NCI-H1694 treated with DMSO at 0.1 percent for 48 hours (cell line): ENCODE data around the gene RBPJL.

Experiments used
- DNase-seq: peaks from one replicate; lab custom pipeline; 2025; lab: John Stamatoyannopoulos, UW

RBPJL gene

DNA sequence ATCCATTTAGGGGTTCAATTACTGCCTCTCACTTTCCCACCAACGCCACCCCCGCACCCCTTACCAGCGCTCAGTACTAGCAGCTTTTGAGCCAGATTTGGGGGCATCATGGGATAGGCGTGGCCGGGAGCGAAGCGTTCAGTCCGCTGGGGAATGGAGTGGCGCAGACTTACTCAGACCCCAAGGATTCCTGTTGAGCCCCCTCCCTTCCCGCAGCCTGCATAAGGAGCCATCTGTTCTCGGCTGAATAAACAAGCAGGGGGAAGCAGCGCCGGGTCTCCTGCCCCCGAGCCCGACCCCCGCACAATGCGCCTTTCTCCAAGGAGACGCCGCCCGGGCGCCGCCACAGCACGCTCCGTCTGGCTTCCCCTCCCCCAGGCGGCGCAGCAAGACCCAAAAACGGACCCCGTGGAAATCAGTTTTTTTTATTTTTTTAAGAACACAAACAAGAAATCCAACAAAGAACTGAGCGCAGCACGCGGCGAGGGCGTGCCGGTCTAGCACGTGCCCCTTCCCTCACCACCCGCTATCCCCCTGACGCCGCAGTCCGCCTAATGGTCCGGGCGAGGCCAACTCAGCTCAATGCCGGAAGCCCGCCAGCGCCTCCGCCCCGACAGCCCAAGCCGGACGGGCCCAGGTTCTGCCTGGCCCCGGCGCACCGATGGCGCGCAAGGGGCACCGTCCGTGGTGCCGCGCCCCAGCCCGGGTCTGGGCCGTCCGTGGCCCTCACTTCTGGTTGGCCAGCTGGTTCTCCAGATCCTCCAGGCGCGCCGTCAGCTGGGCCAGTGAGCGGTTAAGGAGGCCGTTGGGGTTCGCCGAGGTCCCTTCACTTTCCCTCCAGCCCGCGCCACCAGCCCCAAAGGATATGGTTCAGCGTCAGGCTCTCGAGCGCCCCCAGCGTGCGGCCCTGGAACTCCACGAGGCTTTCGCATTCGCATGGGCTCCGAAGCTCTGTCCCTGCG is 13.3 kb upstream of the RBPJL start:
- peak; percentile 32 for DNase-seq

GRCh38 chr20:45294003-45294368 is 12.7 kb upstream of the RBPJL start:
- DNase-seq = no peak

GRCh38 chr20:45294659-45295058 is 12.0 kb upstream of the RBPJL start:
- DNase-seq = no peak

- no peak for DNase-seq
Observed at GRCh38 chr20:45297786-45298497, 8.7 kb upstream of the RBPJL start.

DNA sequence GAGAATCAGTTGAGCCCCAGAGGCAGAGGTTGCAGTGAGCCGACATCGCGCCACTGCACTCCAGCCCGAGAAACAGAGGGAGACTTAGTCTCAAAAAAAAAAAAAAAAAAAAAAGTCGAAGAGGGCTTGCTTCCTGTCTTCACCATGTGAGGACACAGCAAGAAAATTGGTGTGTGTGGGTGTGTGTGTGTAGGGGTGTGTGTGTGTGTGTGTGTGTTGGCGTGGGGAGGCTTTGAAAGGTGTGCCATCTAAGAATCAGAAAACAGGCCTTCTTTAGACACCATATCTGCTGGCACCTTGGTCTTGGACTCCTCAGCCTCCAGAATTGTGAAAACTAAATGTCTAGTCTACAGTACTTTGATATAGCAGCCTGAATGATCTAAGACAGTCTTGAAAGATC is 6.9 kb upstream of the RBPJL start:
- DNase-seq = no peak

- no peak for DNase-seq
Observed at GRCh38 chr20:45300961-45301360, 5.7 kb upstream of the RBPJL start.

GRCh38 chr20:45301824-45302271 is 4.8 kb upstream of the RBPJL start:
- DNase-seq = no peak

- DNase-seq = no peak
Observed at GRCh38 chr20:45303586-45304463, 2.8 kb upstream of the RBPJL start.

DNA sequence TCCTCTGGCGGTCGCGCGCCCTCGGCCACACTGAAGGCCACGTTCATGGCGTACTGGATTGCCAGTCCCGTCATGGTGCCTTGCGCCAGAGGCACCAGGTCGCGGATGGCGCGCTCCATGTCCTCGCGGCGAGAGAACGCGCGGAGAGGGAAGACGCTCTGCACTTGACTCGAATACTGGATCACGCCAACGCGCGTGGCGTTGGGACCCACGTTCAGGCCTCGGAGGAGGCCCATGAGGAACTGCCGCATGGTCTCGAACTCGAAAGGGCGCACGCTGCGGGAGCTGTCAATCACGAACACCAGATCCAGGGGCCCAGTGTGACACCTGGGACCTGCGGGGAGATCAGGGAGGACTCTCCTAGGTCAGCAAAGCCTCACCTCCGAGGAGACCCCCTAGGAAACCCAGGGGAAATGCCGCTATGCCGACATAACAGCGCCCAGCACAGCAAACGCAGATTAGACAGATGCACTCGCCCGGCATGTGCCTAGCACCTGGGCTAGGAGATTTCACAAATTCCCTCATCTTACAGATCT is 2.1 kb upstream of the RBPJL start:
- DNase-seq = no peak

GRCh38 chr20:45305262-45305661 is 1.4 kb upstream of the RBPJL start:
- DNase-seq = no peak

- DNase-seq = no peak
Observed at GRCh38 chr20:45307076-45307640, 518 bp downstream of the RBPJL start.

DNA sequence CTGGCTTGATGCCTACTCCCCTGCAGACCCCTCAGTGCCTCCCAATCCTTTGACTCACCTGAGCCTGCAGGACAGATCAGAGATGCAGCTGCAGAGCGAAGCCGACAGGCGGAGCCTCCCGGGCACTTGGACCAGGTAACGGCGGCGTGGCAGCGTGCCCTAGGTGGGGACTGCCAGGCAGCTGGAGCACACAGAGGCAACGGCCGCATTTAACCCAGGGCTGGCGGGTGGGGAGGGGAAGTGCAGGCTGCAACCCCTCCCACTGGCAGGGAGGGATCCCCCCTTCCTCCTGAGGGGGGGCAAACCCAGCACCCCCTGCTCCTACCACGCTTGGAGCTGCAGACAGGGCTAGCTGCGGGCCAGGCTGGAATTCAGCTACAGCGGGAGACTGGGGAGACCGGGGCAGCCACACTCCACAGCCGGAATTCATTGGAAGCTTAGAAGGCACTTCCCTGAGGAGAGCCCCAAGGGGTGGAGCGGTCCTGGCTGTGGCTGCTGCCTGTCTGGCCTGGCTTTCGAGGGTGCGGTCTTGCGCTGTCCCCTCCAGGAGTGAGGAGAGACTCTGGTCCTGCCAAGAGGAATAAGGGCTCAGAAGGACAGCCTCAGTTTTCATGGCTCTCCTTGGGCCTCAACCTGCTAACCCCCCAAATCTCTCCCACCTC is 1.6 kb downstream of the RBPJL start, which contains the start of gene MATN4:
Gene MATN4 (minus strand): TSS at position 183 of the 662 bp plus-strand sequence. CDS start 2,717 bp downstream, outside the sequence.
- DNase-seq = no peak

- no peak for DNase-seq
Observed at GRCh38 chr20:45309075-45309474, 2.4 kb downstream of the RBPJL start.

DNA sequence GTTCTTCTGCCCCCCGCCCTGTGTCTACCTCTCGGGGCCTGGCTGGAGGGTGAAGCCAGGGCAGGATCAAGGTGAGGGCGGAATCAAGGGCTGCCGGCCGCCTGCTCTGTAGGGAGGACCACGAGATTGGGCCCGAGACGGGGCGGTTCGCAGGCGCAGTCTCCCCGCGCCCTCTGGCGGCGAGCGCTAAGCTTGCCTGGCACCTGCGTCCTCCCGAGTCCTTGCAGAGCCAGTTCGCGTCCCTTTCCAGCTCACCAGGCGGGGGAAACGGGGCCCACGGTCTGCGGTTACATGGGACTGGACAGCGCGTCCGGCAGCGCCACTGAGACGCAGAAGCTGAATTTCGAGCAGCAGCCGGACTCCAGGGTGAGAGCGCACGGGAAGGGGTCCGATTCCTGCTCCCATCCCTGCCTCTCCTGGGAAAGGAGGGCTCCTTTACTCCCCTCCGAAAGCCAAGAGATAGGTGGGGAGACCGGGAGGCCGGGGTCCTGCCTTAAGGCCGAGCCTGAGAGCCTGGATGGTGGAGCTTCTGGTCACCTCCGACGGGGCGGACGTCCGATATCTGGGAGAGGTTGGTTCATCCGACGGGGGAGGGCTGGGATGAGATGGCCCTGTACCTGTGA is 5.1 kb downstream of the RBPJL start:
- DNase-seq = peak; percentile 27

GRCh38 chr20:45312241-45312640 is 5.6 kb downstream of the RBPJL start:
- DNase-seq = no peak

- no peak for DNase-seq
Observed at GRCh38 chr20:45313065-45313695, 6.5 kb downstream of the RBPJL start.

DNA sequence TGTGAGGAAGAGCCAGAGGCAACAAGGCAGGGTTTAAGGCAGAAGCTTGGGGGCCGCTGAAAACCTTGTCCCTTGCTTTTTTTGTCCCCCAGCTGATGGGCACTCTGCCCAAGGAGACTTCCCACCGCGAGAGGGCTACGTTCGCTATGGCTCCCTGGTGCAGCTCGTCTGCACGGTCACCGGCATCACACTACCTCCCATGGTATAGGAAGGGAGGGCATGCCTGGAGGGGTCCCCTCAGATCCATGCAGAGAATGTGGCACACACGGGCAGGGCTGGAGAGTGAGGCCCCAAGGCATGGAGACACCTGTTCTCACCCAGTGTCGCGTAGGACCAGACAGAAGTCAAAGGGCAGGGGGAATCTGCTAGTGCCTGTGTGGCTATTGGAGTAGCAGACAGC is 7.3 kb downstream of the RBPJL start:
- DNase-seq = no peak

GRCh38 chr20:45315672-45316071 is 9.0 kb downstream of the RBPJL start:
- no peak for DNase-seq

GRCh38 chr20:45316150-45317080 is 9.8 kb downstream of the RBPJL start:
- DNase-seq = no peak
